Lung (tissue), 12 donors: Measurements from ENCODE around the gene MCM3. TPM values are rescaled to one million over a fixed set of nuclear protein-coding genes. Genes with fewer than 3 reads are reported as not detected.

Experiments used
- ATAC-seq: fragments of 200-7000 bp; cut with Tn5 transposase; one replicate; pipeline ENCODE4 v1.9.1; 2020; ENCODE audit warnings: moderate number of reproducible peaks; ENCODE audit not compliant: insufficient read depth, low FRiP score
- DNase-seq, 3 donors: peaks; one replicate each; pipeline ENCODE4 v3.0.0-alpha.2; 2013 to 2017
- H3K27ac ChIP-seq, 2 donors: one replicate each; pipeline ENCODE4 v1.5.1; 2013; ENCODE audit warnings: mild to moderate bottlenecking in 2 of 2, moderate library complexity in 2 of 2, control low read depth in 1 of 2, inconsistent platforms in 1 of 2, low read depth in 1 of 2, low read length in 1 of 2
- H3K27me3 ChIP-seq, 3 donors: one replicate each; pipeline ENCODE4 v1.5.1; 2013; ENCODE audit warnings: low read length in 2 of 3; ENCODE audit not compliant: control insufficient read depth in 3 of 3, insufficient read depth in 3 of 3
- H3K36me3 ChIP-seq, 4 donors: one replicate each; pipeline ENCODE4 v1.5.1; 2013; ENCODE audit warnings: low read length in 4 of 4, mild to moderate bottlenecking in 1 of 4, moderate library complexity in 1 of 4; ENCODE audit not compliant: control insufficient read depth in 4 of 4, insufficient read depth in 4 of 4
- H3K4me1 ChIP-seq, 5 donors: one replicate each; pipeline ENCODE4 v1.5.1; 2013; ENCODE audit warnings: low read length in 5 of 5, mild to moderate bottlenecking in 2 of 5, moderate library complexity in 1 of 5; ENCODE audit not compliant: control insufficient read depth in 5 of 5, insufficient read depth in 5 of 5
- H3K4me3 ChIP-seq: one replicate; pipeline ENCODE4 v1.5.1; 2013; ENCODE audit warnings: mild to moderate bottlenecking, control low read depth, moderate library complexity
- H3K9ac ChIP-seq, 2 donors: one replicate each; pipeline ENCODE4 v1.5.1; 2013; ENCODE audit warnings: low read length in 2 of 2, control low read depth in 1 of 2; ENCODE audit not compliant: insufficient read depth in 1 of 2
- H3K9me3 ChIP-seq, 4 donors: one replicate each; pipeline ENCODE4 v1.5.1; 2013; ENCODE audit warnings: low read length in 3 of 4, mild to moderate bottlenecking in 1 of 4, moderate library complexity in 1 of 4; ENCODE audit not compliant: control insufficient read depth in 4 of 4, insufficient read depth in 3 of 4
- WGBS, 2 donors: extraction: QIAGEN DNeasy Blood & Tissue Kit; methylation state at CpG; one replicate each; pipeline ENCODE4 v1.1.7; 2013; 5-methylcytosine and 5-hydroxymethylcytosine counted together
- polyA plus RNA-seq, 2 donors: library from polyadenylated mRNA; stranded (reverse); fragments of 200-250 nt; gene quantifications; one replicate each; pipeline ENCODE4 v1.2.1, GENCODE V29; 2013
- total RNA-seq, 2 donors: library from RNA; depleted of rRNA in 1 of 2; stranded (reverse); fragments of >200 nt in 1 of 2; gene quantifications; one replicate each; pipeline ENCODE4 v1.2.1, GENCODE V29; 2014 to 2021
- TF ChIP-seq, protein P1 (sequence below): IDR thresholded peaks from 2 replicates; pipeline ENCODE4 v1.5.1; 2012; ENCODE audit warnings: mild to moderate bottlenecking; ENCODE audit errors: control extremely low read depth, extremely low read depth
- donor health status: control.
- donor health status: control.
- donor health status: Bipolar disorder and iron deficiency.
- donor health status: healthy.
- donor health status: DM: yes; HTN: yes; CAD: no.

MCM3 gene
- total and polyA plus RNA-seq, 4 donors, result 19.9 to 40.8 (median 34.1) TPM

DNA sequence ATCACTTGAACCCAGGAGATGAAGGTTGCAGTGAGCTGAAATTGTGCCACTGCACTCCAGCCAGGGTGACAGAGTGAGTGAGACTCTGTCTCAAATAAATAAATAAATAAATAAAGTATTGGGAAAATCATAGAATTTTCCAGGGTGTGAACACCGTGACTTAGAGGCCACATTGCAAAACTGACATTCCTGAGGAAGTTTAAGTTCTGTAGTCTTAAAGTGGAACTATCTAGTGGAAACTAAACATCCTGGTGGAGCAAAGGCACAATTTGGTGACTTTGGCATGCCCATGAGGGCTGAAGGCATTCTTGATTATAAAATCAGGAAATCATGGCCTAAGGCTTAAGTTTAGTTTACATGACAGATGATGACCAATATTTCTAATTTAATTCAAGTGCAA is 32.7 kb upstream of the MCM3 start:
- no peaks in the 10 kb centered on the region for H3K27me3 ChIP-seq
- H3K9me3 ChIP-seq, result no peaks in the 10 kb centered on the region
- TF ChIP-seq, protein P1, sequence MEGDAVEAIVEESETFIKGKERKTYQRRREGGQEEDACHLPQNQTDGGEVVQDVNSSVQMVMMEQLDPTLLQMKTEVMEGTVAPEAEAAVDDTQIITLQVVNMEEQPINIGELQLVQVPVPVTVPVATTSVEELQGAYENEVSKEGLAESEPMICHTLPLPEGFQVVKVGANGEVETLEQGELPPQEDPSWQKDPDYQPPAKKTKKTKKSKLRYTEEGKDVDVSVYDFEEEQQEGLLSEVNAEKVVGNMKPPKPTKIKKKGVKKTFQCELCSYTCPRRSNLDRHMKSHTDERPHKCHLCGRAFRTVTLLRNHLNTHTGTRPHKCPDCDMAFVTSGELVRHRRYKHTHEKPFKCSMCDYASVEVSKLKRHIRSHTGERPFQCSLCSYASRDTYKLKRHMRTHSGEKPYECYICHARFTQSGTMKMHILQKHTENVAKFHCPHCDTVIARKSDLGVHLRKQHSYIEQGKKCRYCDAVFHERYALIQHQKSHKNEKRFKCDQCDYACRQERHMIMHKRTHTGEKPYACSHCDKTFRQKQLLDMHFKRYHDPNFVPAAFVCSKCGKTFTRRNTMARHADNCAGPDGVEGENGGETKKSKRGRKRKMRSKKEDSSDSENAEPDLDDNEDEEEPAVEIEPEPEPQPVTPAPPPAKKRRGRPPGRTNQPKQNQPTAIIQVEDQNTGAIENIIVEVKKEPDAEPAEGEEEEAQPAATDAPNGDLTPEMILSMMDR, result no peak
- ATAC-seq, result no peak
- WGBS, 2 donors, result 21 to 49% methylated on average over 1 of the region's 1 CpG
- H3K27ac ChIP-seq, result no peak overlapping the region
- no peak overlapping the region for H3K9ac ChIP-seq
- DNase-seq, result no peak
- no peak overlapping the region for H3K4me3 ChIP-seq
- H3K4me1 ChIP-seq, result no peaks in the 10 kb centered on the region
- H3K36me3 ChIP-seq, result no peaks in the 10 kb centered on the region

DNA sequence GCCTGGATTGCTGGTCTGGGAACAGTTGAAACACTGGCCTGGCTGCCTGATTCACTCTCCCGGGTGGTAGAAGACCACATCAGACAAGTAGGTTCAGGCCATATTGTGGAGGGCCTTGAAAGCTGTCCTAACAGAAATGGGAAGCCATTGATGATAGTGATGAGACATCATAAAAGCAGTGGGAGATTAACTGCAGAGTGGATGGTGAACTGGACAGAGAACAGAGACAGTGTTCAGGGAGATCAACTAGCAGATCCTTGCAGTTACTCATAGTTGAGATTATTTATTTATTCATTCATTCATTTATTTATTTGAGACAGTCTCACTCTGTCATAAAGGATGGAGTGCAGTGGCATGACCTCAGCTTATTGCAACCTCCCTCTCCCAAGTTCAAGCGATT is 30.2 kb upstream of the MCM3 start:
- H3K4me1 ChIP-seq, result no peaks in the 10 kb centered on the region
- DNase-seq (no peak), ATAC-seq (no peak)
- no peak overlapping the region for H3K4me3 ChIP-seq
- H3K27ac ChIP-seq, result no peak overlapping the region
- H3K9me3 ChIP-seq, result no peaks in the 10 kb centered on the region
- TF ChIP-seq, protein P1, result no peak
- no peaks in the 10 kb centered on the region for H3K36me3 ChIP-seq
- no peak overlapping the region for H3K9ac ChIP-seq
- no peaks in the 10 kb centered on the region for H3K27me3 ChIP-seq
- 90 to 92% methylated on average over 2 of the region's 2 CpGs for WGBS, 2 donors

DNA sequence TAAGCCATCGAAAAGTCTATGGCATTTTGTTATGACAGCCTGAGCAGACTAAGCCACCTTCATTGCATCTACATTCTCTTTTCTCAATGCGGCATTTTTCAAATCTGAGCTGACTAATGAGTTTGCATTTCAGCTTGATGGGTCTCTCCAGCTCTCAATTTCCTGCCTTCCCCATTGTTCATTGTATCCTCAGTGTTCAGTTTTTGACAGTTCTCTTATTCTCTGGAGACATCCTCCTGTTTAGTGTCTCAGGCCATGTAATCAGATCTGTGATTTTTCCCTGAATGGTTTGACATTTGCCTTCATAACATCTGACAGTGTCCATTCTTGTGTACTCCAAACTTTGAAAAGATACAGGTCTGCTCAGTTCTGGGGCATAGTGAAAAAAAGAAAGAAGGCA is 27.9 kb upstream of the MCM3 start:
- Histone ChIP-seq H3K36me3 (no peaks in the 10 kb centered on the region), H3K27me3 (no peaks in the 10 kb centered on the region), H3K27ac (no peak overlapping the region), H3K9me3 (no peaks in the 10 kb centered on the region), H3K9ac (no peak overlapping the region), H3K4me3 (no peak overlapping the region), H3K4me1 (peaks cover 0 to 2% (median 0%) of the 10 kb centered on the region in 5 donors)
- DNase-seq (no peak), ATAC-seq (no peak)
- 89 to 96% methylated on average over 2 of the region's 2 CpGs for WGBS, 2 donors
- TF ChIP-seq, protein P1, result no peak

DNA sequence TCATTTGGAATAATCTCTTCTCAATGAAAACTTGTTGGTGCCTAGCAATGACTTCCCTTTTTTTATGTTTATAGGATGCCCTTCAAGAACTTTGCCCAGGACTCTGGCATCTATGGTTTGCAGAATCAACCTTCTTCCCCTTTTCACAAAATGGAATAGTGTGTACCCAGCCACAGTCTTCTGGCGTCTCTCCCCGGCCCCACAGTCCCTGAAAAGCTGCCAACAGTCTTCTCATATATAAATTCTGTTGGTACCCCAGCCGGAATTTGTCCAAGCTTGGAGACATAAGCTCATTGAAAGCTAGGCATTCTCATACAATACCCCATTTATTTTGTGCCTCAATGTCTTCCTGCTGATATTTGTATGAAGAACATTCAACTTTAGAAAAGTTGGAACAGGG is 26.4 kb upstream of the MCM3 start:
- TF ChIP-seq, protein P1, result no peak
- no peaks in the 10 kb centered on the region for H3K36me3 ChIP-seq
- WGBS, 2 donors, result 17 to 59% methylated on average over 3 of the region's 3 CpGs
- H3K9ac ChIP-seq, result no peak overlapping the region
- H3K27ac ChIP-seq, result no peak overlapping the region
- DNase-seq, result no peak
- peaks cover 0 to 6% (median 4%) of the 10 kb centered on the region in 5 donors for H3K4me1 ChIP-seq
- H3K4me3 ChIP-seq, result no peak overlapping the region
- ATAC-seq, result no peak
- H3K27me3 ChIP-seq, result no peaks in the 10 kb centered on the region
- H3K9me3 ChIP-seq, result no peaks in the 10 kb centered on the region
